SKM-1 treated with dmso at 0.1 percent for 144 hours (cell line): ENCODE results near the gene RAI1.

ENCODE experiments used
- DNase-seq: peaks from one replicate; lab custom pipeline; 2025; ENCODE audit not compliant: unreplicated experiment; lab: John Stamatoyannopoulos, UW

Gene RAI1

DNA sequence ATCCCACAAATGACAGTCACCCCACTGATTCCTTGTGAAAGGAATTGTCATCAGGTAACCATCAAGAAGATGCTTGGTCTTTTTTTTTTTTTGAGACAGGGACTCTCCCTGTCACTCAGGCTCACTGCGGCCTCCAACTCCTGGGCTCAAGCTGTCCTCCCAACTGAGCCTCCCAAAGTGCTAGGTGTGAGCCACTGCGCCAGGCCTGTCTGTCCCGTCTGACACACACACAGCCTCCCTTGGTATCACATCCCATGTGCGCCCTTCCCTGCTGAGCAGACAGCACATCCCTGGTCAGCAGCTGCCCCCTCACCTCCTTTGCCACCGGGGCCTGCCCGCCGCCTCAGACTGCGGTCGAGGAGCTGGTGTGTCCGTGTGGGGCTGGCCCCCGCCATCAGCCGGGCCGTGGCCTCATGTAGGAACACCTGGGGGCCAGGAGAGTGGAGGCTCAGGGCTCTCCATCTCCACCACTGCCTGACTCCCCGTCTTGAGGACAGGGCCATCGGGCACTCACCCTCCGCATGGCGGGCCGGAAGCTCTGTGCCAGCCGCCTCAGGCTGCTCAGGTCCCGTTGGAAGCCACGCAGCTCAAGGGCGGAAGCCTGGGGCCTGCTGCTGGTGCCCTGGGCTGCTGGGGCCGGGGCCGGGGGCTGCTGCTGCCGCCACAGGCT is 131.9 kb downstream of the RAI1 start:
- no peak for DNase-seq

- DNase-seq = no peak
These were observed 132.5 kb downstream of the RAI1 start for GRCh38 chr17:17813725-17814095.

DNA sequence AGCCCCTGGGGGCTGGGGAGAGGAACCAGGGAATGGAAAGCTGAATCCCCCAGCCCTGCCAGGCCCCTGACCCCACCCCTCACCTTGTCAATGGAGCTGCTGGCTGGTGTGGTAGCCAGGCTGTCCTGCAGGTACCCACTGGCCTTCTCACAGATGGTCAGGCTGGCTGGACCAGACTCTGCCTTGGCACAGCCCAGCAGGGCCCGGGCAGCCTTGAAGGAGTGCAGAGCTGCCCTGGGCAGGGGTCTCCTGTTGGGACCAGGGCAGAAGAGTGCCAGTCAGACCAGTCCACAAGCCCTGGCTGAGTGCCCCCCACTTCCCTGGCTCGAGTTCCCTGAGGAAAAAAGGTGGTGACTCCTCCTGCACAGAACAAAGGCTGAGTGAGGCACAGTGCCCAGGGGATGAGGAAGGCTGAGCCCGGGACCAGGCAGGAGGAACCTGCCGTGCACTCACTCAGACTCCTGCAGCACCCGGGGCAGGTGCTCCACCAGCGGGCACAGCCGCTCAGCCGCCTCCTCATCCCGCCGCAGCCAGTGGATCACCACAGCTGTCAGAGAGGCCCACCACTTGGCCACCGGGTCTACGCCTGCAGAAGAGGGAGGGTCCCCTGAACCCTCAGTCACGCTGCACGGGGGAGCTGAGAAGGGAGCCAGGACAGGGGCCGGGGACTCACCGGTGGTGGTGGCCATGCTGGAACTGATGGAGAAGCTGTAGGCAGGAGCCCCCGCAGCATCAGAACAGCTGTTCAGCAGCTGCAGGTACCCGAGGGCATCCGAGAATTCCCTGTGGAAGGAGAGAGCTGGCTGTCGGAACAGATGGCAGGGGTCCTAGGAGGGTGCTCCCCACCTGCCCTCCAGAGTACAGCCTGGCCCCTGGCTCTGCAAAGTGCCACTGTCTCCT is 133.2 kb downstream of the RAI1 start:
- DNase-seq = no peak

DNA sequence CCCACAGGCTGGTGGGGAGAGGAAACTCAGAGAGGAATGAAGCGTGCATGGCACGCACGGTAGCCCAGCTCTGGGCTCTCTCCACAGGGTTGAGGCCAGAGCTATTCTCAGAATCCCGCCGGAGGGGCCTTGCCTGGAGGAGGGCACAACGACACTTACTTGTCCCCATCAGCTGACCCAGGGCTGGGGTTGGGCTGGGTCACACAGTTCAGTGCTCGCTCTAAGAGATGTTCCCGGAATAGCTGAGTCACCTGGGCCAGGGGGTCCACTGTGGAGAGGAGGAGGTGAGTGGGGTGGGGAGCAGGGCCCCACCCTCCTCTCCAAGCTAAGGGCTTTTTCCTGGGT is 133.8 kb downstream of the RAI1 start:
- DNase-seq = no peak

DNA sequence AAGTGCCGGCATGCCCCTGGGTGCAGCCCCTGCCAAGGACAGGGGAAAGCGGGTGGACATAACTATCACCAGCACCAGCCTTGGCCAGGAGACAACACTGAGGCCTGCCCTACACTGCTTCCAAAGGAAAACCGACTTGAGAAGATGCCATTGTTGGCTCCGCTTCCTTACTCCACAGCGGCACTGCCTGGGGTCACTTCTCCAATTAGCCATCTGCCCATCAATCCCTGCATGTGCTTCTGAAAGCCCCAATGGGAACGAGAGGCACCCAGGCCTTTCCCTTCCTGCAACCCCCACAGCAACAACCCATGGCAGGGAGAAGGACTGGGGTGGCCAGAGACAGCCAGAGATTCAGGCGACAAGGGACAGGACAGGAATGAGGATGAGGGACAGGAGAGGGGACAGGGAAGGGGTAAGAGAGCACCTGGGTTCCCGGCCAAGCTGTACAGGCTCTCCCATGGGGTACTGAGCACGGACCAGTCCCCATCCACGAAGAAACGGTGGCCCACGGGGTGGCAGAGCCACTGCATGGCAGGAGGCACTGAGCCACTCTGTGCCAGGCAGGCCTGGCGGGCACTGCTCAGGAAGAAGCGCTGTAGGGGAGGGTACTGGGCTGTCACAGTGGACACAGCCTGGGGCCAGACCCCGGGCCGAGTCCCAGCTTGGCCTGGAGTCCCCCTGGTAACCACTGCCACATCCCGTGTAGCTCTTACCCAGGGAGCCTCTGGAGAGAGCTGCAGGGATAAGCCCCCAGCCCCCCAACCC is 134.4 kb downstream of the RAI1 start:
- DNase-seq = no peak

DNA sequence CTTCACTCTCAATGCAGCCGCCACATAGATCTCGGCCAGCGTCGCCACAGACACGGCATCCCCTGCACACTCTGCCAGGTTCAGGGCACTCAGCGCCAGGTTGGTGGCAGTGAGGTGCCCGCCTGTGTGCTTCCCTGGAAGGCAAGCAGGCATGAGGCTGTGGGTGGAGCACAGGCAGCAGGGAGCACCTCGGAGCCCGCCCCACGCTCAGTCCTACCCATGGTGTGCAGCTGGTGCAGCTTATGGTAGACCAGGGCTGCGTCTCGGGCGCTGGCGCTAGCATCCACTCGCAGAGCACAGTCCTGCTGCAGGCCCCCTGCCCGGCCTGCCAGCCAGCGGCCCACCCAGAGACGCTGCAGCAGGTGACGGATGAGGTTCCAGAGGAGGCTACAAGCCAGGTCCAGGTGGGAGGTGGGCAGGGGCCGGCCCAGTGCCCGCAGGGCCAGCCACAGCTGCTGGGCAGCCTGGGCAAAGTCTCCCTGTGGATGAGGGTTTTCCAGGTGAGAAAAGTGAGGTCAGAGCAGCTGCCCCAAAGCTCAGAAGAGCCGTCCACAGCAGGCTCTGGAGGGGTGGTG is 135.1 kb downstream of the RAI1 start:
- no peak for DNase-seq

DNA sequence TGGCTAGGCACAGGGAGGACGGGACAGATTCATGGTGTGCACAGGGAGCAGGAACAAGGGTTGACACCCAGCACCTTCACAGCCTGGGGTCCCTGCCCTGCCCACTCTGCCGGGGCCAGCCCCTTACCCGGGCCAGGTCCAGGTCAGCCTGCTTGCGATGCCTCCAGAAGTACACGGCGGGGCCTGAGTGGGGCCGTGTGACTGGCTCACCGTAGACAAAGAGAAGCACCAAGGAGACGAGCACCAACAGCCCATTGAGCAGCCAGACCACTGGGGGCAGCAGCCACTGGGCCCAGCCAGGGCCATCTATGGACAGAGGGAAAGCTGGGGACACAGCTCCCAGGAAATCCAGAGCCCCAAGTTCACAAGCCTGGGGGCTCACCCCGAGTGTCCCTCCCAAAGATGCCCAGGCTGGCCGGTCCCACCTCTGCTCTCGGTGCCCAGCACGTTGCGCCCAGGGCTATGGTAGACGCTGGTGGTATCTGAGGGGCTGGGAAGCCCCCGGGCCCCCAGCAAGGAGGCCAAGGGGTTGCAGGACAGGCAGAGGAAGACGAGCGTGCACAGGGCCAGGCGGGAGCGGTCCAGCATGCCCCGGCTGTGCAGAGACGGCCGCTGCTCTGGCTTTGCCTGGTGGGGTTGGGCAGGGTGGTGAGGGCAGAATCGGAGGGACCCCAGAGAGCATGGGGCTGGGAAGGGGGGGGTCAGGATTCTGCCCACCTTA is 135.7 kb downstream of the RAI1 start:
- DNase-seq = no peak

DNA sequence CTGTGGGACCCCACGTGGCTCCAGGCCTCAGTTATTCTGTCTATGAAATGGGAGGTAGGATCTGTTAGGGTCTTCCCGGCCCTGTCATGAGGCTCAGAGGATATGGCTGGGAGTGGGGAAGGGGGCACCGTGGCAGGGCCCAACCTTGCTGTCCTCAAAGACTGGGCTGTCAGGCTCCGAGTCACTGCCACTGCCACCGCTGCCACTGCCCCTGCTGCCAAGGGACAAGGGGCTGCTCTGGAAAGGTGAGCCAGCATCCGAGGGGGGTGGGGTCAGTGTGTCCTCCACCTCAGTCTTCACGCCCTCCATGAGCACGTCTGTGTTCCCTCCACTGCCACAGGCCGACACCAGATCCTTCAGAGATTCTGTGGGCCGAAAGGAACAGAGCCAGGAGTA is 136.3 kb downstream of the RAI1 start:
- DNase-seq = no peak

DNA sequence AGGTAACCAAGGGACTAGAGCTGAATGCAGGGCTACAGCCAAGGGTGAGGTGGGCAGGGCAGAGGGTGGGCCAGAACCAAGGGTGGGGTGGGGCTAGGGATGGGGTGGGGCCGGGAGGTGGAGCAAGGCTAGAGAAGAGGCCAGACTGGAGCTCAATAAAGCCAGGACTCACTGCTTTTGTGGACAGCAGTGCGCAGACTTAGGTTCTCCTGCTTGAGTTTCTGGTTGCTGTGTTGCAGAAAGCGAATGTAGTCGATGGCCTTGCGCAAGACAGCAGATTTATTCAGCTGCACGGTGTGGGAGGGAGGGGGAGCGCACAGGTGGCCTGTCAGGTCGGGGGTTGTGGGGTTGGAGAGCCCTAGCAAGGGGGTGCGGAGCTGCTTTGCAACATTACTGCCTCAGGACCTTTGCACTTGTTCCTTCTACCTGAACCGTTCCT is 136.8 kb downstream of the RAI1 start:
- DNase-seq = no peak

DNA sequence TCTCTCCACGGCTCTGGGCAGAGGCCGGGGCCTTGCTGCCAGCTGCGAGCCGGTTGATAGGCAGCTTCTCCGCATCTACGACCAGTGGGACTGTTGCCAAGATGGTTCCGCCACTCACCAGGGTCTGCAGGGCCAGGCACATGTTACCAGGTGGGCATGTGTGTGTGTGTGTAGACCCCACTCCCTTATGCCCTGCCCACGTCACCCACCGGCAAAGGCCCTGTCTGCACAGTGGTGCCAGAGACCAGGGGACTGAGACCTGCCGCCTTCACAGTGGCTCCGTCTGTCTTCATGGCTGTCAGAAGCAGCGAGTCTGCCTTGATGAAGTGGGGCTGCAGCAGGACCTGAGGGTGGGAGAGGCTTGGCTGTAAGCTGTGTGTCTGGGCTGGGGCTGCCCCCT is 137.9 kb downstream of the RAI1 start:
- DNase-seq = no peak

GRCh38 chr17:17819561-17819995 is 138.3 kb downstream of the RAI1 start:
- peak; percentile 24 for DNase-seq

GRCh38 chr17:17820046-17820445 is 138.8 kb downstream of the RAI1 start:
- DNase-seq = no peak

DNA sequence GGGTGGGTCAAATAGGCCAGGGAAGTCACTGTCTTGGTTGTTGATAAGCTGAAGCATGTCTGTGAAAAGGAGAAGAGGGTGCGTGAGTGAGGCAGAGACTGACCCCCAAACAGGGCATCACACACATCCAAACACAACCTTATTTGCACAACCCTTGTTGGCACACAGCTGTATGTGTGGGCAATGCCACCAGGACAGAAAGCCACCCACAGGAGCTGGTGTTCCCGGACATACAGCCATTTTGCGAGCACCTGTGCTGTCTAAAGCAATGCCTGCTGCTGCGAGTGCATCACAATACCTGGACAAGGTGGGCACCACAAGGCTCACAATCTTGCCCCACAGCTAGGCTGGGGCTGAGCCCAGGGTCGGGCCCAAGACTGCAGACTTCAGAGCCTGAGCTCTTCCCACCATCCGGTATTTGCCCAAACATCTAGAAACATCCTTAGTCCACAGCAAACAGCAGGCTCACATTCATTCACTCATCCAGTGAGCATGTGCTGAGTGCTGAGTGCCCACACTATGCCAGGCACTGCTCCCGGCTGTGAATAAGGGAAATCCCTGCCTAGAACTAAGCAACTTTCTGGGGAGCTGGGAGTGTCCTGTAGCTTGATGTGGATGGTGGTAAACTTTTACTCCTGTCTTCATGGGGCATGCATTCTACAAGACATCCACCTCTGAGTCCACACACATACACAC is 139.4 kb downstream of the RAI1 start:
- no peak for DNase-seq

DNA sequence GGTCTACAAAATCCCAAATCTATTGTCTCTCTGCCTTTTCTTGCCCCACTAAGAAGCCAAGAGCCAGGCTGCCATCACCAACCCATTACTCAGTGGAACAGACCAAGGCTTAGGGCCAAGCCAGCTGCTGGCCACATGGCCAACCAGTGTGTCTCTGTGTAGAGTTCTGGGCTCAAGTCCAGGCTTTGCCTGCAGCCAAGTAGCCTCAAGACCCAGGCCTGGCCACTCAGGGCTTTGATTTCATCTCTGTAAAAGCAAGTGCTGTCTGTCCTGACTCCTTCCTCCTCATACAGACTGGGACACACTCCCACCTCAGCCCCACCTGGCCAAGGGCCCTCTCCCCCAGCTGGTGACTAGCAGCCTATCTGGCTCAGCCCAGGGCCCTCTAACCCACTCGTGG is 140.9 kb downstream of the RAI1 start:
- no peak for DNase-seq

DNA sequence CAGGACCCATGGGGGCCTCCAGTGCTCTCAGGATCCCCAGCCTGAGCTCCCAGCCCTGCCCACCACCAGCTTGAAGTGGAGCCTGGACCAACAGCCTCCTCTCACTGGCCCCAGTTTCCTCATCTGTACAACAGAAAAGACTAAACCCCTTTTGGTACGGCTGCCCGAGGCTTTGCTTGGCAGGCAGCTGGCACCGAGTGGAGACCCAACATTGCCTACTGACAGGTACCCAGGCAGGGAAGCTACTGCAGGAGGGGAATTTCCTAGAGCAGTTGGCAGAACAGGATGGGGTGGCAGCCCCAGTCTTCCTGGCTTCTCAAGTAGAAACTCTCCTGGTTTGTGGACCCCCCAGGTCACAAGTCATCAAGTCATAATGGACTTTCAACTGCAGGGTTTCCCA is 141.4 kb downstream of the RAI1 start:
- no peak for DNase-seq

DNA sequence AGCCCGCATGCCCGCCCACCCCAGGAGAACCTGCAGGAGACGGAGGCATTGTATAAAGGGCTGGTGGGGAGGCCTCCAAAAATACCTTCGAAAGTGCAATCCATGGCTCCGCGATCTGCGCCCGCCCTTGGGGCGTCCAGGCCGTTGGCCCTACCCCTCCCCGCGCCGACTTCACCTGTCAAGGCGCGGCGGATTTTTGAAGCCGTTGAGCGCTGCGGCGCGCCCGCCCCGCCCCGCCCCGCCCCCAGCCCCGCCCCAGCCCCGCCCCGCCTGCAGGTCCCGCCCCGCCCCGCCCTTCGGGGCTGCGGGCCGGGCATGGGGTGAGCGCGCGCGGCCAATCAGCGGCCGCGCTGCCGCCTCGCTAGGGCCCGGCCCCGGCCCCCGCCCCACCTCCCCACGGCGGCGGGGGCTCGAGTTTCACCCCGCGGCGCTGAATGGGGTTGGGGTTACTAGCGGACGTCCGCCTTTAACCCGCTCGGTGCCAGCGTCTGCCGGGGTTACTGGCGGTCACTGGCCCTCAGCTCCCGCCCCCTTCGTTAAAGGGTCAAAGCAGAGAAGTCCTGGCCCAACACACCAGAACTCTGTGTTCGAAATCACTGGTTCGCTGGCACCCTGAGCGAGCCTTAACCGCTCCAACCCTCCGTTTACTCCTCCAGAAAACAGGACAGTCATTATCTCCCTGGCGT is 142.3 kb downstream of the RAI1 start:
- DNase-seq = peak; percentile 60

DNA sequence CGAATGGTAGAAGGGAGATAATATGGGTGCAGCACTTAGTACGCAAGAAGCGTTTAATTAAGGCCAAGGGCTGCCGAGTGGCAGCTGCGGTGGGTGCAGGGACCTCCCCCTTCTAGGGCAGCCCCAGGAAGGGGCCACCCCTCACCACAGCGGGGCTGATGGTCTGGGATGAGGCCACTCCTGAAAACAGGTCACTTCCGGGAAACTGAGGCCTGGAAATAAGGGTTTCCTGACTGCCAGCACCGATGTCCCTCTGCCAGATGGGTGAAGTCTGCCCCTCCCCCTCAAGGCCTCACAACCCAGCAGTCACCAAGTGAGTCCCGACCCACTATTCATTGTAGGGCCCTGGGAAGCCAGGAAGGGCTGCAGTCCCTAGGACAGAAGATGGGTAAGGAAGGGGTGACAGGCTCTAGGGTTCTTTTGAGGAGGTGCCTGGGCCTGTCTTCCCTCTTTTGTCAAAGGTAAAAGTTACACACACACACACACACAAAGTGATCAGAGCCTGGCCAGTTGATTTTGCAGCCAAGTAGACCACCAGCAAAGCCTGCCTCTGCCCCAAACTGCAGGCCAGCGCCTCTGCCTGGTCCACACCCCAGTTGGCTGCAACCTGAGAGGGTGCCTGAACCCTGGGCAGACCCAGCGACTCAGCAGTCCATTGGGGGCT is 143.0 kb downstream of the RAI1 start:
- no peak for DNase-seq

- DNase-seq = no peak
These were observed 143.7 kb downstream of the RAI1 start for GRCh38 chr17:17824783-17825614.
